Measurements from ENCODE around the gene CEP72.

DNA sequence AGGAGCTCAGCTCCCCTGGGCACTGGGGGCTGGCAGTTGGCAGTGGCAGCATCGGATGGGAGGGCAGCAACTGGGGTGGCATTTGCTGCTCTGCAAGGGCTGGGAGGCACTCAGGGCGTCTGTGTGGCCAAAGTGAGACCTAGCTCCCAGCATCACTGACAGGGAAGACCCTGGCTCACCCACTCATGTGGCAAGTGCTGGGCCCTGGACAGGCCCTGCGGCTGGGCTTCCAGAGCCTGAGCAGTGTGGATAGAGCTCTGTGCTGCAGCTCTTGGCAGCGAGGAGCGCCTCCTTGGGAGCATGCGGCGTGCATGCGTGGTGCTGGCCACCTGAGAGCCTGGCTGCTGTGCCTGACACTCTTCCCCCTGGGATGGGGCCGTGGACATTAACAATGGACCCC is 10.2 kb downstream of the CEP72 start:
- TF ChIP-seq CTCF (IDR thresholded peaks at IDR 0.05; ENCODE audit: low read depth, low read length) (no peak), POLR2A (IDR thresholded peaks at IDR 0.05; ENCODE audit: extremely low read depth, insufficient read length) (no peak)
- TF ChIP-seq, protein P1, sequence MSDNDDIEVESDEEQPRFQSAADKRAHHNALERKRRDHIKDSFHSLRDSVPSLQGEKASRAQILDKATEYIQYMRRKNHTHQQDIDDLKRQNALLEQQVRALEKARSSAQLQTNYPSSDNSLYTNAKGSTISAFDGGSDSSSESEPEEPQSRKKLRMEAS (IDR thresholded peaks at IDR 0.05; ENCODE audit: low read depth, low read length): no peak

Data from NB4 (cell line).